ENCODE results near the gene FLNB. TPM values are rescaled to one million over a fixed set of nuclear protein-coding genes. Genes with fewer than 3 reads are reported as not detected.
A peak's percentile ranks its signal among the peaks of the same experiment; 100 is the strongest.
"Not testable (repeated sequence)": the region's sequence is repeated elsewhere in the genome, so short reads cannot be mapped to it uniquely, and the experiment has no call there.

The FLNB gene
- total RNA-seq, 1 donor from 2014 or later, result 297 TPM

GRCh38 chr3:58051658-58052261 lies 43.5 kb downstream of the FLNB start:
- not testable (repeated sequence) for DNase-seq (ENCODE audit: low read depth in 2 of 2)

GRCh38 chr3:58052373-58053273 lies 44.4 kb downstream of the FLNB start:
- DNase-seq (ENCODE audit: low read depth in 2 of 2), result peak; percentile 85 to 98

GRCh38 chr3:58054652-58055051 lies 46.4 kb downstream of the FLNB start:
- no peak for DNase-seq (ENCODE audit: low read depth in 2 of 2)

- no peak for DNase-seq (ENCODE audit: low read depth in 2 of 2)
Observed at GRCh38 chr3:58055314-58055713, 47.1 kb downstream of the FLNB start.

- DNase-seq (ENCODE audit: low read depth in 2 of 2), result not testable (repeated sequence)
Observed at GRCh38 chr3:58055891-58056290, 47.7 kb downstream of the FLNB start.

- no peak for DNase-seq (ENCODE audit: low read depth in 2 of 2)
Observed at GRCh38 chr3:58058361-58059263, 50.4 kb downstream of the FLNB start.

- DNase-seq (ENCODE audit: low read depth in 2 of 2), result peak in 1 of 2 donors; percentile 66
Observed at GRCh38 chr3:58059349-58060321, 51.4 kb downstream of the FLNB start.

GRCh38 chr3:58062472-58062871 lies 54.2 kb downstream of the FLNB start:
- no peak for DNase-seq (ENCODE audit: low read depth in 2 of 2)

GRCh38 chr3:58063022-58063815 lies 55.0 kb downstream of the FLNB start:
- DNase-seq (ENCODE audit: low read depth in 2 of 2), result no peak

- no peak for DNase-seq (ENCODE audit: low read depth in 2 of 2)
Observed at GRCh38 chr3:58064923-58065638, 56.9 kb downstream of the FLNB start.

GRCh38 chr3:58065700-58066167 lies 57.5 kb downstream of the FLNB start:
- DNase-seq (ENCODE audit: low read depth in 2 of 2), result peak; percentile 67 to 68

GRCh38 chr3:58066842-58067241 lies 58.6 kb downstream of the FLNB start:
- no peak for DNase-seq (ENCODE audit: low read depth in 2 of 2)

GRCh38 chr3:58068122-58068809 lies 60.0 kb downstream of the FLNB start:
- DNase-seq (ENCODE audit: low read depth in 2 of 2), result no peak

GRCh38 chr3:58071480-58071971 lies 63.3 kb downstream of the FLNB start:
- no peak for DNase-seq (ENCODE audit: low read depth in 2 of 2)

- DNase-seq (ENCODE audit: low read depth in 2 of 2), result no peak
Observed at GRCh38 chr3:58072052-58072762, 64.0 kb downstream of the FLNB start.

- no peak for DNase-seq (ENCODE audit: low read depth in 2 of 2)
Observed at GRCh38 chr3:58072763-58073130, 64.5 kb downstream of the FLNB start.

GRCh38 chr3:58073301-58074108 lies 65.3 kb downstream of the FLNB start:
- DNase-seq (ENCODE audit: low read depth in 2 of 2), result peak in 1 of 2 donors; percentile 21
